HG03045 (cell line): ENCODE results near the gene IL6R.

ENCODE experiments used
- ATAC-seq: cut with Tn5 transposase; IDR thresholded peaks from one replicate; pipeline ENCODE4 v1.9.1; 2021; ENCODE audit warnings: mild to moderate bottlenecking, moderate library complexity; ENCODE audit not compliant: unreplicated experiment

The IL6R gene

DNA sequence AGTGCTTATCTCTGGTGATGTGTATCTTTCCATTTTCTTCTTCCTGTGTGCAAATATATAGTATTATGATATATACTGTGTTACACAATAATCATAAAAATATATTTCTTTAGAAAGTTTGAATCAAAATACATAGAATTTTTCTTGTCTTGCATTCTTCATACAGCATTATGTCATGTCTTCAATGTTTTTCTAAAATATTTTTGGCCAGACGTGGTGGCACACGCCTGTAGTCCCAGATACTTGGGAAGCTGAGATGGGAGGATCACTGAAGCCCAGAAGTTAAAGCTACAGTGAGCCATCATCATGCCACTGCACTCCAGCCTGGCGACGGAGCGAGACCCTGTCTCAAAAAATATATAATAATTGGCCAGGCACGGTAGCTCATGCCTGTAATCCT lies 41.6 kb downstream of the IL6R start:
- no peak for ATAC-seq

- no peak for ATAC-seq
Measured at GRCh38 chr1:154448331-154448811, 43.2 kb downstream of the IL6R start.

DNA sequence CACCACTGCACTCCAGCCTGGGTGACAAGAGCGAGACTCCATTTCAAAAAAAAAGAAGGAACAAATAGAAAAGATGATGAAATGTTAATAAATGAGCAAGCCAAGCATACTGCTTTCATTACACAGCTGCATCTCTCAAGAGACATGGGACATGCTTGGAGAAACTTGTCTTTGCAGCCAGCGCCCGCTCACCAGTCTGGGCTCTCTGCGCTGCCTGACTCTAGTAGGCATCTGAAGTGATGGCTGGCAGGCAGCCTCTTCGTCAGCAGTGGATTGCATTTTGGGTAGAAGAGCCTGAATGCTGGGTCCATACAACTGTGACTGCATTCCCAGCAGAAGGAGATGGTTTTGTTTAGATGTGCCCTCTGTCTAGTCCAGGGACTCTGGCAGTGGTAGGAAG lies 48.0 kb downstream of the IL6R start:
- ATAC-seq: no peak

GRCh38 chr1:154453574-154454352 lies 48.6 kb downstream of the IL6R start:
- no peak for ATAC-seq

- no peak for ATAC-seq
Measured at GRCh38 chr1:154454386-154455120, 49.4 kb downstream of the IL6R start.

DNA sequence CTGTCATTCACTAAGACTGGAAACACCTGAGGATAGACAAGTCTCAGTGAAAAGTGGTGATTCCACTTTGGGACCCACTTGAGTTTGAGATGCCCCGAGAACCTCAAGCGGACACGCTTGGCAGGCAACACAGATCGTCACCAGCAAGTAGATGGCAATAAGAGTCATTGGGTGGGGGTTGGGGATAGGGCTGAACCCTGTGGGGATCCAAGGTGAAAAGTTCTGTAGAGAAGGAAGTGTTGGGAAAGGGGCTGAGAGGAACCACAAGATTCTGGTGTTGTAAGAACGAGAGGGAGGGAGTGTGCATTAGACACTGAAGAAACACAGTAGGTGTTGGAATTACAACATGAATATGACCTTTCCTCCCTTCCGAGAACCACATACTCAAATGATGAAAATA lies 51.5 kb downstream of the IL6R start:
- ATAC-seq: no peak

DNA sequence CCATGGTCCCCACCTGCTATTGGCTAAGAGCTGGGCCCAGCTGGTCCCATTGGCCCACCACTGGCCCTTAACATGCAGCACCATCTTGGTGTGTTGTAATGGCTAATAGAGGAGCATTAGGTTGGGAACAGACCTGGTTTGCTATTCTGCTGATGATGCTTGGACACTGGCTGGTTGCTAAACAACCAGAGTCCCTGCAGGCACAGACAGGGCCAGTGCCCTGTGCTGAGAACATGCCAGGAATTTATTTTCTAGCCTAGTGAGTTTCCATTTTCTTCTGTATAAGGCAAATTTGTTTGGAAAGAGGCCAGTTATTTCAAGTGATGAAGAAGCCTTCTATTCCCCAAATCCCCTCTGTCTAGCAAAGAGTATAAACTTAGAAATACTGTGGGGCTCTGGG lies 53.9 kb downstream of the IL6R start:
- ATAC-seq: no peak

DNA sequence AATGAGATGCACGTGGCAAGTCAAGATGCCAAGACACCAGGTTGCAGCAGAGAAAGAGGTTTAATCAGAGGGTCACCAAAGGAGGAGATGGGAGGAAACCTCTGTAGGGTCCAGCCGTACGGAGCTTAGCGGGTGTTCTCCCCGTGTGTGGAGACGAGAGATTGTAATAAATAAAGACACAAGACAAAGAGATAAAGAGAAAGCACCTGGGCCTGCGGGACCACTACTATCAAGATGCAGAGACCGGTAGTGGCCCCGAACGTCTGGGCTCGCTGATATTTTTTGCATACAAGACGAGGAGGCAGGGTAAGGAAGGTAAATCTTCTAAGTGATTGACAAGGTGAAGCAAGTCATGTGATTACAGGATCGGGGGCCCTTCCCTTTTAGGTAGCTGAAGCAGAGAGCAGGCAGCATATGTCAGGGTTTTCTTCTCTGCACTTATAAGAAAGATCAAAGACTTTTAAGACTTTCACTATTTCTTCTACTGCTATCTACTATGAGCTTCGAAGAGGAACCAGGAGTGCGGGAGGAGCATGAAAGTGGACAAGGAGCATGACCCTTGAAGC lies 55.6 kb downstream of the IL6R start:
- ATAC-seq: no peak

- ATAC-seq: no peak
Measured at GRCh38 chr1:154463512-154463990, 58.4 kb downstream of the IL6R start.

DNA sequence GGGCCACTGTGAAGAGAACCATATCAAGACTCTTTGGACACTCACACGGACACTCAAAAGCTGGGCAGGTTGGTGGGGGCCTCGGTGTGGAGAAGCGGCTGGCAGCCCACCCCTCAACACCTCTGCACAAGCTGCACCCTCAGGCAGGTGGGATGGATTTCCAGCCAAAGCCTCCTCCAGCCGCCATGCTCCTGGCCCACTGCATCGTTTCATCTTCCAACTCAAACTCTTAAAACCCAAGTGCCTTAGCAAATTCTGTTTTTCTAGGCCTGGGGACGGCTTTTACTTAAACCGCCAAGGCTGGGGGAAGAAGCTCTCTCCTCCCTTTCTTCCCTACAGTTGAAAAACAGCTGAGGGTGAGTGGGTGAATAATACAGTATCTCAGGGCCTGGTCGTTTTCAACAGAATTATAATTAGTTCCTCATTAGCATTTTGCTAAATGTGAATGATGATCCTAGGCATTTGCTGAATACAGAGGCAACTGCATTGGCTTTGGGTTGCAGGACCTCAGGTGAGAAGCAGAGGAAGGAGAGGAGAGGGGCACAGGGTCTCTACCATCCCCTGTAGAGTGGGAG lies 60.6 kb downstream of the IL6R start:
- ATAC-seq: no peak

DNA sequence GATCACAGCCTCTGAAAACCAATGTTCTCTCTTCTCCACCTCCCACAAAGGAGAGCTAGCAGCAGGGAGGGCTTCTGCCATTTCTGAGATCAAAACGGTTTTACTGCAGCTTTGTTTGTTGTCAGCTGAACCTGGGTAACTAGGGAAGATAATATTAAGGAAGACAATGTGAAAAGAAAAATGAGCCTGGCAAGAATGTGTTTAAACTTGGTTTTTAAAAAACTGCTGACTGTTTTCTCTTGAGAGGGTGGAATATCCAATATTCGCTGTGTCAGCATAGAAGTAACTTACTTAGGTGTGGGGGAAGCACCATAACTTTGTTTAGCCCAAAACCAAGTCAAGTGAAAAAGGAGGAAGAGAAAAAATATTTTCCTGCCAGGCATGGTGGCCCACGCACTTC lies 61.1 kb downstream of the IL6R start:
- ATAC-seq: no peak

DNA sequence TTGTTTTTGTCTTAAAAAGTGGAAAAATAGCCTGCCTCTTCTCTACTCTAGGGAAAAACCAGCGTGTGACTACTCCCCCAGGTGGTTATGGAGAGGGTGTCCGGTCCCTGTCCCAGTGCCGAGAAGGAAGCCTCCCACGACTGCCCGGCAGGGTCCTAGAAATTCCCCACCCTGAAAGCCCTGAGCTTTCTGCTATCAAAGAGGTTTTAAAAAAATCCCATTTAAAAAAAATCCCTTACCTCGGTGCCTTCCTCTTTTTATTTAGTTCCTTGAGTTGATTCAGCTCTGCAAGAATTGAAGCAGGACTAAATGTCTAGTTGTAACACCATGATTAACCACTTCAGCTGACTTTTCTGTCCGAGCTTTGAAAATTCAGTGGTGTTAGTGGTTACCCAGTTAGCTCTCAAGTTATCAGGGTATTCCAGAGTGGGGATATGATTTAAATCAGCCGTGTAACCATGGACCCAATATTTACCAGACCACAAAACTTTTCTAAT lies 61.8 kb downstream of the IL6R start:
- no peak for ATAC-seq

DNA sequence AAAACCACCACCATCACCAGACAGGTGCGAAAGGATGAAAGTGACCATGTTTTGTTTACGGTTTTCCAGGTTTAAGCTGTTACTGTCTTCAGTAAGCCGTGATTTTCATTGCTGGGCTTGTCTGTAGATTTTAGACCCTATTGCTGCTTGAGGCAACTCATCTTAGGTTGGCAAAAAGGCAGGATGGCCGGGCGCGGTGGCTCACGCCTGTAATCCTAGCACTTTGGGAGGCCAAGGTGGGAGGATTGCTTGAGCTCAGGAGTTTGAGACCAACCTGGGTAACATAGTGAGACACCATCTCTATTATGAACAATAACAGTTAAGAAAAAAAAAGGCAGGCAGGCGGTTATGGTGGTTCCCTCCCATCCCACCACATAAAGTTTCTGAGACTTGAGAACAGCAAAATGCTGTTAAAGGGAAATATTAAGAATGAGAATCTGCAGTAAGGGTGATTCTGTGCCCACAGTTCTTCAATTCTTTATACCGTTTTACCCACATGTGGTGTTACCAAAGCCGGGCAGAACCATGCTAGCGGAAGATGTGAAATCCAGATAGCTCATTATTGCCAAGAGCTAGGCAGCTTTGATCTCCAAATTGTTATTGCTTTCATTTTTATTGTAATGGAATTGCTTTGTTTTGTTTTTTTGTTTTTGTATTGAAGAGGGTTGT lies 62.4 kb downstream of the IL6R start:
- no peak for ATAC-seq

GRCh38 chr1:154468535-154469250 lies 63.5 kb downstream of the IL6R start:
- no peak for ATAC-seq

- no peak for ATAC-seq
Measured at GRCh38 chr1:154469844-154470560, 64.9 kb downstream of the IL6R start.

- no peak for ATAC-seq
Measured at GRCh38 chr1:154471304-154471703, 66.2 kb downstream of the IL6R start.

DNA sequence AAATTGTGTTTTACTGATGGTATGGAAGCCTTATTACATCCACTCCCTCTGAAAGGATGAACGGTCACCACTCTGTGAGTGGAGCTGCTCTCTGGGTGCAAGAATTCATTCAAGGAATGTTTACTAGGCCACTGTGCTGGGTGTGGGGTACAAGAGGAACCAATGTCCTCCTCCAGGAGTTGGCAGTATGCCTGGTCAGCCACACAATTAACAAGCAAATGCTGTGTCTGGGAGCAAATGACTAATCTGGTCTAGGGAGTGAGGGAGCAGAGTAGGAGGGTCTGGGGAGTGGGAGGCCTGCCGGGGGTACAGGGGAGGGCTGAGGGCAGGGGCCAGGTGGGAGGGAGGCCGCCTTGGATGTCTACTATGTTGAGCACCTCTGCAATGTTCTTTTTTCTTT lies 69.7 kb downstream of the IL6R start:
- no peak for ATAC-seq

DNA sequence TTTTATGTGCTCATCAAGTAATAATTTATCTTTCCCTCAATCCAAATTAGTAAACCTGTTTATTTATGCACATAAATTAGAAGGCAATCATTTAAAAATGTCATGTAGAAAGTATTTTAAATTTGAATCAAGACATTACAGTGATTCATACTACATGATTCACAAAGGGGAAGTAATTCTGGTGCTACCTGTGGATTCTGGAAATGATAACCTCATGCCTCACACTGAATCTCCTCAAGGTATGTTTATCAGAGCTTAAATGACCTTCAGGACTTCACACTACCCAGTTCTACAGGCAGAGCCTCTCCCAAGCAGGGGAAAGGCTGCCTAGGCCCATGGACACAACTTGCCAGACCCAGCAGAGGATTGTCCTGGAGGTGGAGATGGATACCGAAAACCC lies 71.6 kb downstream of the IL6R start:
- no peak for ATAC-seq

DNA sequence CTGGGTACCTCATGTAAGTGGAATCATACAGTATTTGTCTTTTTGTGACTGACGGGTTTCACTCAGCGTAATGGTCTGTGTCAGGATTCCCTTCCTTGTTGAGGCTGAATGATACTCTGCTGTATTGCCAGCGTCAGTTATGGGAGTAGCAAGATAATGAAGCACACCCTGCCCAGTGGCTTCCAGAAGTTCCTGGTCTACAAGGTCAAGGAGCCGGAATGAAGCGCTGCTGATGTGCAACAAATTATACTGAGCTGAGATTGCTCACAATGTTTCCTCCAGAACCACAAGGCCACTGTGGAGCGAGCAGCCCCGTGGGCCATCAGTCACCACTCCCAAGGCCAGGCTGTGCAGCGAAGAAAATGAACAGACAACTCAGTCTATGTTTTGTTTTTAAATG lies 72.9 kb downstream of the IL6R start:
- ATAC-seq: no peak

DNA sequence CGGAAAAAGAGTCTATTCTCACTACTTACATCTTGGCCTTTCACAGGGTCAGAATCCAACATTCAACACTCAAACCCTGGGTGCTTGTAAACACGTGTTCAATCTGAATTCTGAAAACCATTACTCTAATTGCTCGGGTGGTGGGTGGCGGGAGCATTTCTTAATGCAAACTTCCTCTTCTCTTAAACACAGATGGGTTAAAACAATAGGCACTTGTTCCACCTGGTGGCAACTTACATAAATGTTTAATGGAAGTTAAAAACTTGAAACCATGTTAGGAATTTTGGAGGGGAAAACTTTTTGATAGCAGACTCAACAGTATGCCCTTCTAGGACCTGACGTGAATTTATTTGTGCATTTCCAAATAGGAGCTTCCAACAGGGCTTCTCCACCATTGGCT lies 73.5 kb downstream of the IL6R start:
- ATAC-seq: no peak
